Measurements from ENCODE around the gene PRUNE2. TPM values are rescaled to one million over a fixed set of nuclear protein-coding genes. Genes with fewer than 3 reads are reported as not detected.

The PRUNE2 gene
- total RNA-seq, 4 donors from 2014 or later = 67.6 to 105 (median 95.6) TPM

GRCh38 chr9:76913467-76913866 lies 7.6 kb upstream of the PRUNE2 start:
- Histone ChIP-seq H3K36me3 (no peaks in the 10 kb centered on the region), H3K27me3 (peaks cover 72% of the 10 kb centered on the region), H3K4me1 (no peaks in the 10 kb centered on the region), H3K9me3 (no peaks in the 10 kb centered on the region), H3K27ac (no peak overlapping the region), H3K4me3 (no peak overlapping the region)
- DNase-seq = no peak
- in situ Hi-C loops (cut with MboI; ENCODE audit: low pct_ligation_motif_present in 1 of 4, low pct_unique_long_range_greater_than_20kb in 1 of 4, low sequenced_read_pairs in 3 of 4) = no loop called here
- TF ChIP-seq CTCF (IDR thresholded peaks at IDR 0.05) (no peak), POLR2A (IDR thresholded peaks at IDR 0.05) (no peak), POLR2AphosphoS5 (IDR thresholded peaks at IDR 0.05) (no peak)
- intact Hi-C loops (cut with DNase I; ENCODE audit: low total_unique reads) = no loop called here
- WGBS, 2 donors (ENCODE audit: low coverage in 1 of 2) = 80 to 92% methylated on average over 2 of the region's 2 CpGs

- Histone ChIP-seq H3K9me3 (no peaks in the 10 kb centered on the region), H3K27ac (no peak overlapping the region), H3K27me3 (peaks cover 73% of the 10 kb centered on the region), H3K4me3 (no peak overlapping the region), H3K36me3 (no peaks in the 10 kb centered on the region), H3K4me1 (no peaks in the 10 kb centered on the region)
- TF ChIP-seq EP300 (IDR thresholded peaks at IDR 0.05; ENCODE audit: low read depth) (no peak), POLR2A (IDR thresholded peaks at IDR 0.05) (no peak), CTCF (IDR thresholded peaks at IDR 0.05) (no peak), POLR2AphosphoS5 (IDR thresholded peaks at IDR 0.05) (no peak)
- DNase-seq = no peak
- 44 to 49% methylated on average over 5 to 6 of the region's 6 CpGs for WGBS, 2 donors (ENCODE audit: low coverage in 1 of 2)
- in situ Hi-C loops (cut with MboI; ENCODE audit: low pct_ligation_motif_present in 1 of 4, low pct_unique_long_range_greater_than_20kb in 1 of 4, low sequenced_read_pairs in 3 of 4) = no loop called here
- intact Hi-C loops (cut with DNase I; ENCODE audit: low total_unique reads) = no loop called here
Observed at GRCh38 chr9:76912636-76913275, 6.8 kb upstream of the PRUNE2 start.

GRCh38 chr9:76911971-76912370 lies 6.1 kb upstream of the PRUNE2 start:
- no peaks in the 10 kb centered on the region for H3K9me3 ChIP-seq
- H3K36me3 ChIP-seq = no peaks in the 10 kb centered on the region
- intact Hi-C loops (cut with DNase I; ENCODE audit: low total_unique reads) = no loop called here
- DNase-seq = no peak
- peaks cover 72% of the 10 kb centered on the region for H3K27me3 ChIP-seq
- no peak for TF ChIP-seq POLR2AphosphoS5 (IDR thresholded peaks at IDR 0.05)
- no peak for TF ChIP-seq EP300 (IDR thresholded peaks at IDR 0.05; ENCODE audit: low read depth)
- no peak for TF ChIP-seq POLR2A (IDR thresholded peaks at IDR 0.05)
- TF ChIP-seq CTCF (IDR thresholded peaks at IDR 0.05) = no peak
- in situ Hi-C loops (cut with MboI; ENCODE audit: low pct_ligation_motif_present in 1 of 4, low pct_unique_long_range_greater_than_20kb in 1 of 4, low sequenced_read_pairs in 3 of 4) = no loop called here
- H3K27ac ChIP-seq = no peak overlapping the region
- H3K4me3 ChIP-seq = no peak overlapping the region
- H3K4me1 ChIP-seq = no peaks in the 10 kb centered on the region
- 80 to 100% methylated on average over 1 of the region's 1 CpG for WGBS, 2 donors (ENCODE audit: low coverage in 1 of 2)

GRCh38 chr9:76910861-76911260 lies 4.9 kb upstream of the PRUNE2 start:
- in situ Hi-C loops (cut with MboI; ENCODE audit: low pct_ligation_motif_present in 1 of 4, low pct_unique_long_range_greater_than_20kb in 1 of 4, low sequenced_read_pairs in 3 of 4) (no loop called here), intact Hi-C loops (cut with DNase I; ENCODE audit: low total_unique reads) (no loop called here)
- no peak overlapping the region for H3K27ac ChIP-seq
- H3K27me3 ChIP-seq = peaks cover 72% of the 10 kb centered on the region
- peaks cover 0 to 6% (median 2%) of the 10 kb centered on the region in 4 donors for H3K4me1 ChIP-seq
- H3K4me3 ChIP-seq = no peak overlapping the region
- no peaks in the 10 kb centered on the region for H3K36me3 ChIP-seq
- DNase-seq = no peak
- no peak for TF ChIP-seq CTCF (IDR thresholded peaks at IDR 0.05)
- no peak for TF ChIP-seq EP300 (IDR thresholded peaks at IDR 0.05; ENCODE audit: low read depth)
- no peak for TF ChIP-seq POLR2A (IDR thresholded peaks at IDR 0.05)
- TF ChIP-seq POLR2AphosphoS5 (IDR thresholded peaks at IDR 0.05) = no peak
- WGBS, 2 donors (ENCODE audit: low coverage in 1 of 2) = 76% methylated on average over 3 of the region's 3 CpGs; no CpG with 5 or more reads in 1 of the 2 donors
- H3K9me3 ChIP-seq = no peaks in the 10 kb centered on the region

Measured in transverse colon (tissue), 4 donors.